GM12878 (cell line): Measurements from ENCODE around the gene AP2A2. TPM values are rescaled to one million over a fixed set of nuclear protein-coding genes. Genes with fewer than 3 reads are reported as not detected.

Source experiments
- ATAC-seq: fragments of 200-7000 bp; cut with Tn5 transposase; 3 replicates; pipeline ENCODE4 v1.9.1; 2020; ENCODE audit warnings: mild to moderate bottlenecking, moderate library complexity
- BruUV-seq: library from RNA; stranded (reverse); fragments of 400-500 nt; replicated peaks from 2 replicates; lab custom pipeline; 2021; lab: Mats Ljungman, UMichigan
- CTCF ChIA-PET: fragments of 300-600 bp; sonication (Branson Sonifier 250); formaldehyde crosslinking; extraction: SDS; loops from one replicate; lab custom pipeline; 2021; ENCODE audit warnings: inconsistent platforms; lab: Yijun Ruan, JAX
- POLR2A ChIA-PET: fragments of 350-600 bp; formaldehyde crosslinking; extraction: SDS; loops from one replicate; lab custom pipeline; 2021; ENCODE audit warnings: inconsistent platforms; lab: Charles Lee
- RAD21 ChIA-PET: fragments of 300-600 bp; sonication (Branson Sonifier 250); formaldehyde crosslinking; loops from one replicate; lab custom pipeline; 2023; ENCODE audit warnings: antibody characterized with exemption; ENCODE audit not compliant: unreplicated experiment; lab: Charles Lee
- SMC1A ChIA-PET: fragments of 300-600 bp; sonication (Branson Sonifier 250); formaldehyde crosslinking; loops from one replicate; lab custom pipeline; 2023; ENCODE audit not compliant: unreplicated experiment, uncharacterized antibody; lab: Charles Lee
- DNase-seq: peaks from one replicate; pipeline ENCODE4 v3.0.0-alpha.2; 2011; ENCODE audit warnings: low read depth, low spot score
- FAIRE-seq: peaks from 3 replicates; lab custom pipeline; 2011; peaks lifted over from hg19 to GRCh38; lab: Jason Lieb, UNC
- H2AFZ ChIP-seq: 2 replicates; pipeline ENCODE4 v1.6.0; 2011; ENCODE audit warnings: low read depth, low read length, control low read depth; ENCODE audit not compliant: control insufficient read depth
- H3K27ac ChIP-seq: 2 replicates; pipeline ENCODE4 v1.5.1; 2011; ENCODE audit warnings: control low read depth; ENCODE audit not compliant: control insufficient read depth, insufficient read depth
- H3K27me3 ChIP-seq, 2 experiments: replicated peaks in 1 of 2; 2 replicates each; pipeline versions ENCODE4 v1.6.0 to v1.6.1; 2011; ENCODE audit warnings: low read length in 1 of 2; ENCODE audit not compliant: control insufficient read depth in 2 of 2, insufficient read depth in 2 of 2
- H3K36me3 ChIP-seq, 2 experiments: 2 replicates each; pipeline ENCODE4 v1.5.1; 2011; ENCODE audit warnings: low read length in 1 of 2; ENCODE audit not compliant: control insufficient read depth in 2 of 2, insufficient read depth in 2 of 2
- H3K4me1 ChIP-seq: 2 replicates; pipeline ENCODE4 v1.6.1; 2011; ENCODE audit warnings: mild to moderate bottlenecking, low read length, moderate library complexity, mixed read lengths; ENCODE audit not compliant: control insufficient read depth, insufficient read depth
- H3K4me2 ChIP-seq: 2 replicates; pipeline ENCODE4 v1.6.0; 2011; ENCODE audit warnings: control low read depth; ENCODE audit not compliant: control insufficient read depth, insufficient read depth
- H3K4me3 ChIP-seq: fragments of 200-600 bp; sonication (generic); 2 replicates; pipeline ENCODE4 v1.5.1; 2016
- H3K79me2 ChIP-seq: 2 replicates; pipeline ENCODE4 v1.6.0; 2011; ENCODE audit warnings: low read length; ENCODE audit not compliant: control insufficient read depth, insufficient read depth
- H3K9ac ChIP-seq: 2 replicates; pipeline ENCODE4 v1.8.0; 2011; ENCODE audit warnings: low read length, control low read depth, mixed read lengths; ENCODE audit not compliant: control insufficient read depth, insufficient read depth
- H3K9me3 ChIP-seq: replicated peaks from 3 replicates; pipeline ENCODE4 v1.5.1; 2011; ENCODE audit warnings: mild to moderate bottlenecking, low read length; ENCODE audit not compliant: control insufficient read depth, insufficient read depth
- H4K20me1 ChIP-seq: 2 replicates; pipeline ENCODE4 v1.6.0; 2011; ENCODE audit not compliant: control insufficient read depth, insufficient read depth
- BHLHE40 ChIP-seq, 2 experiments: fragments of 450-650 bp in 1 of 2; IDR thresholded peaks; 2 replicates each; pipeline ENCODE4 v1.6.1; 2011 to 2017; ENCODE audit warnings: low read depth in 2 of 2, borderline replicate concordance in 1 of 2, improper control_type of control experiment in 1 of 2, low read length in 1 of 2, mild to moderate bottlenecking in 1 of 2
- CBX3 ChIP-seq: fragments of 200-600 bp; sonication (generic); IDR thresholded peaks from 2 replicates; pipeline ENCODE4 v1.6.1; 2016; ENCODE audit warnings: low read depth, borderline replicate concordance
- CHD1 ChIP-seq: IDR thresholded peaks from 2 replicates; pipeline ENCODE4 v1.6.1; 2012; ENCODE audit warnings: low read depth, low read length, improper control_type of control experiment
- HDAC2 ChIP-seq: fragments of 200-600 bp; sonication (generic); IDR thresholded peaks from 2 replicates; pipeline ENCODE4 v1.6.1; 2017
- MYC ChIP-seq: IDR thresholded peaks from 2 replicates; pipeline ENCODE4 v1.6.1; 2011; ENCODE audit warnings: mild to moderate bottlenecking, low read length, moderate library complexity, inconsistent platforms; ENCODE audit not compliant: insufficient read depth, insufficient replicate concordance, insufficient read length, severe bottlenecking
- PML ChIP-seq: IDR thresholded peaks from 2 replicates; pipeline ENCODE4 v1.6.1; 2012; ENCODE audit warnings: low read length, inconsistent platforms
- RAD51 ChIP-seq: fragments of 450-650 bp; IDR thresholded peaks from 2 replicates; pipeline ENCODE4 v1.6.1; 2016; ENCODE audit warnings: moderate library complexity, mild to moderate bottlenecking, inconsistent platforms
- WGBS: methylation state at CpG from one replicate; pipeline ENCODE4 v1.1.6; 2016; ENCODE audit warnings: low lambda C conversion rate; ENCODE audit not compliant: insufficient replicate concordance, insufficient coverage; ENCODE audit errors: missing lambda C conversion rate; 5-methylcytosine and 5-hydroxymethylcytosine counted together
- in situ Hi-C: fragments of 300-500 bp; cut with MboI; formaldehyde crosslinking; loops from 9 replicates; pipeline ENCODE4 v1.14.3; 2018; ENCODE audit warnings: mixed read lengths
- intact Hi-C: fragments of 100-400 bp; cut with micrococcal nuclease; formaldehyde crosslinking; loops from one replicate; pipeline ENCODE4 v1.14.2; 2022; ENCODE audit not compliant: unreplicated experiment
- polyA plus RNA-seq, 11 experiments: library from polyadenylated mRNA; depleted of rRNA in 4 of 11; unstranded in 6 of 11; stranded (reverse) in 5 of 11; fragments of >200 nt; fragmentation: Nextera tagmentation in 4 of 11; fragmentation: Illumina TruSeq in 1 of 11; extraction: Ambion mirVana in 4 of 11; extraction: Trizol in 1 of 11; gene quantifications; 1 replicate in 1 of 11; 2 replicates in 10 of 11; pipeline versions ENCODE4 v1.2.1 to v1.2.3, GENCODE V29; 2011 to 2016; ENCODE audit warnings: inconsistent platforms in 2 of 11, missing spikeins in 2 of 11, low read depth in 1 of 11
- total RNA-seq, 4 experiments: library from RNA; depleted of rRNA in 3 of 4; stranded (reverse); fragments of >200 nt in 3 of 4; fragmentation: Illumina TruSeq in 1 of 4; extraction: Trizol in 1 of 4; gene quantifications; 2 replicates each; pipeline versions ENCODE4 v1.2.1 to v1.2.3, GENCODE V29; 2013 to 2021
- TF ChIP-seq, protein P1 (sequence below): fragments of 450-650 bp; IDR thresholded peaks from 2 replicates; pipeline ENCODE4 v1.6.1; 2018; ENCODE audit warnings: mild to moderate bottlenecking, low read depth, moderate library complexity; ENCODE audit not compliant: partially characterized antibody
- TF ChIP-seq, protein P2 (sequence below): fragments of 450-650 bp; IDR thresholded peaks from 2 replicates; pipeline ENCODE4 v1.6.1; 2014; ENCODE audit warnings: mild to moderate bottlenecking
- TF ChIP-seq, protein P3 (sequence below): fragments of 450-650 bp; IDR thresholded peaks from 2 replicates; pipeline ENCODE4 v1.6.1; 2018; ENCODE audit warnings: borderline replicate concordance, mild to moderate bottlenecking; ENCODE audit not compliant: partially characterized antibody
- TF ChIP-seq, protein P4 (sequence below): IDR thresholded peaks from 2 replicates; pipeline ENCODE4 v1.6.1; 2012; ENCODE audit warnings: mild to moderate bottlenecking, low read depth, low read length

Gene AP2A2
- total and polyA plus RNA-seq, 10 of the 15 experiments (the other 5 are each of a cell fraction or from before 2014, with no cell fraction given): 0.58 to 48.8 (median 18.2) TPM

DNA sequence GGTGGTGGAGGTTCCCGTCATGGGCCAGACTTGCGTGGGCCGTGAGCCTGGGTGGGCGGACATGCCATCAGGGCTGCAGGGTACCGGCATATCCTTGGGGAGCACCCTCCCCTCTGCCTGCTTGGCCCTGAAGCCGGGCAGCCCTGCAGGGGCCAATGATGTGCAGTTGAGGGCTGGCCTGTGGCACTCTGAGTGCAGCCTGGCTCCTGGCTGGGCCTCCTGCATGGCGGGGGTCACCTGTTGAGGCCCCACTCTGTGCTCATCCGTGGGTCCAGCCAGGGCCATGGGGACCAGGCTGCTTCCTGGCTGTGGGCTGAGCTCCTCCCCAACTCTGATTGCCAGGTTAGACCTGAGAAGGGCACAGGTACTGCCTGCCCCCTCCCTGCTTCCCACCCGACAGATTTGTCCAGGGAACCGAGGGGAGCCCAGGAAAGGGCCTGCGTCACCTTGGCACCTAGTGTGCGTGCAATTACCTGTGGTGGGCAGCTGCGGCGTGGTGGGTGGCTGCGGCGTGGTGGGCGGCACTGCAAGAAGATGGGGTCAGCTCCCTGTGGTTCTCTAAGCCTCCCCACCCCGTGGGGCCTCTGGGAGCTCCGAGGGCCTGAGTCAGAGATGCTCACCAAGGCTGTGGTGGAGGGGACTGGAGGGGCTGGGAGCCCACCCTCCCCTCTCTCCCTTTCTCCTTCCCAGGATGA lies 94.7 kb downstream of the AP2A2 start:
- in situ Hi-C loops (no loop called here), intact Hi-C loops (no loop called here)
- H3K27ac ChIP-seq: no peak overlapping the region
- no peaks in the 10 kb centered on the region for H3K4me1 ChIP-seq
- no peak overlapping the region for H2AFZ ChIP-seq
- RAD21 ChIA-PET: no interaction called here
- CTCF ChIA-PET: no interaction called here
- 58% methylated on average over 19 of the region's 19 CpGs for WGBS
- FAIRE-seq (no peak), ATAC-seq (no peak), DNase-seq (no peak)
- no peaks in the 10 kb centered on the region for H3K79me2 ChIP-seq
- H3K4me2 ChIP-seq: no peak overlapping the region
- SMC1A ChIA-PET: no interaction called here
- H4K20me1 ChIP-seq: no peaks in the 10 kb centered on the region
- POLR2A ChIA-PET: no interaction called here
- no peaks in the 10 kb centered on the region for H3K27me3 ChIP-seq
- no peaks in the 10 kb centered on the region for H3K9me3 ChIP-seq
- no peaks in the 10 kb centered on the region for H3K36me3 ChIP-seq
- no TSS peak for BruUV-seq
- no peak overlapping the region for H3K9ac ChIP-seq
- no peak overlapping the region for H3K4me3 ChIP-seq
- TF ChIP-seq, protein P1, sequence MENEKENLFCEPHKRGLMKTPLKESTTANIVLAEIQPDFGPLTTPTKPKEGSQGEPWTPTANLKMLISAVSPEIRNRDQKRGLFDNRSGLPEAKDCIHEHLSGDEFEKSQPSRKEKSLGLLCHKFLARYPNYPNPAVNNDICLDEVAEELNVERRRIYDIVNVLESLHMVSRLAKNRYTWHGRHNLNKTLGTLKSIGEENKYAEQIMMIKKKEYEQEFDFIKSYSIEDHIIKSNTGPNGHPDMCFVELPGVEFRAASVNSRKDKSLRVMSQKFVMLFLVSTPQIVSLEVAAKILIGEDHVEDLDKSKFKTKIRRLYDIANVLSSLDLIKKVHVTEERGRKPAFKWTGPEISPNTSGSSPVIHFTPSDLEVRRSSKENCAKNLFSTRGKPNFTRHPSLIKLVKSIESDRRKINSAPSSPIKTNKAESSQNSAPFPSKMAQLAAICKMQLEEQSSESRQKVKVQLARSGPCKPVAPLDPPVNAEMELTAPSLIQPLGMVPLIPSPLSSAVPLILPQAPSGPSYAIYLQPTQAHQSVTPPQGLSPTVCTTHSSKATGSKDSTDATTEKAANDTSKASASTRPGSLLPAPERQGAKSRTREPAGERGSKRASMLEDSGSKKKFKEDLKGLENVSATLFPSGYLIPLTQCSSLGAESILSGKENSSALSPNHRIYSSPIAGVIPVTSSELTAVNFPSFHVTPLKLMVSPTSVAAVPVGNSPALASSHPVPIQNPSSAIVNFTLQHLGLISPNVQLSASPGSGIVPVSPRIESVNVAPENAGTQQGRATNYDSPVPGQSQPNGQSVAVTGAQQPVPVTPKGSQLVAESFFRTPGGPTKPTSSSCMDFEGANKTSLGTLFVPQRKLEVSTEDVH: no peak
- TF ChIP-seq CBX3 (no peak), RAD51 (no peak), MYC (no peak), HDAC2 (no peak), CHD1 (no peak), PML (no peak), BHLHE40 (IDR thresholded peaks at IDR 0.05; ENCODE audit: borderline replicate concordance in 1 of 2, low read depth in 2 of 2, low read length in 1 of 2) (no peak)
- TF ChIP-seq, protein P2, sequence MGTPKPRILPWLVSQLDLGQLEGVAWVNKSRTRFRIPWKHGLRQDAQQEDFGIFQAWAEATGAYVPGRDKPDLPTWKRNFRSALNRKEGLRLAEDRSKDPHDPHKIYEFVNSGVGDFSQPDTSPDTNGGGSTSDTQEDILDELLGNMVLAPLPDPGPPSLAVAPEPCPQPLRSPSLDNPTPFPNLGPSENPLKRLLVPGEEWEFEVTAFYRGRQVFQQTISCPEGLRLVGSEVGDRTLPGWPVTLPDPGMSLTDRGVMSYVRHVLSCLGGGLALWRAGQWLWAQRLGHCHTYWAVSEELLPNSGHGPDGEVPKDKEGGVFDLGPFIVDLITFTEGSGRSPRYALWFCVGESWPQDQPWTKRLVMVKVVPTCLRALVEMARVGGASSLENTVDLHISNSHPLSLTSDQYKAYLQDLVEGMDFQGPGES: no peak
- TF ChIP-seq, protein P3, sequence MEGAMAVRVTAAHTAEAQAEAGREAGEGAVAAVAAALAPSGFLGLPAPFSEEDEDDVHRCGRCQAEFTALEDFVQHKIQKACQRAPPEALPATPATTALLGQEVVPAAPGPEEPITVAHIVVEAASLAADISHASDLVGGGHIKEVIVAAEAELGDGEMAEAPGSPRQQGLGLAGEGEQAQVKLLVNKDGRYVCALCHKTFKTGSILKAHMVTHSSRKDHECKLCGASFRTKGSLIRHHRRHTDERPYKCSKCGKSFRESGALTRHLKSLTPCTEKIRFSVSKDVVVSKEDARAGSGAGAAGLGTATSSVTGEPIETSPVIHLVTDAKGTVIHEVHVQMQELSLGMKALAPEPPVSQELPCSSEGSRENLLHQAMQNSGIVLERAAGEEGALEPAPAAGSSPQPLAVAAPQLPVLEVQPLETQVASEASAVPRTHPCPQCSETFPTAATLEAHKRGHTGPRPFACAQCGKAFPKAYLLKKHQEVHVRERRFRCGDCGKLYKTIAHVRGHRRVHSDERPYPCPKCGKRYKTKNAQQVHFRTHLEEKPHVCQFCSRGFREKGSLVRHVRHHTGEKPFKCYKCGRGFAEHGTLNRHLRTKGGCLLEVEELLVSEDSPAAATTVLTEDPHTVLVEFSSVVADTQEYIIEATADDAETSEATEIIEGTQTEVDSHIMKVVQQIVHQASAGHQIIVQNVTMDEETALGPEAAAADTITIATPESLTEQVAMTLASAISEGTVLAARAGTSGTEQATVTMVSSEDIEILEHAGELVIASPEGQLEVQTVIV: no peak
- TF ChIP-seq, protein P4, sequence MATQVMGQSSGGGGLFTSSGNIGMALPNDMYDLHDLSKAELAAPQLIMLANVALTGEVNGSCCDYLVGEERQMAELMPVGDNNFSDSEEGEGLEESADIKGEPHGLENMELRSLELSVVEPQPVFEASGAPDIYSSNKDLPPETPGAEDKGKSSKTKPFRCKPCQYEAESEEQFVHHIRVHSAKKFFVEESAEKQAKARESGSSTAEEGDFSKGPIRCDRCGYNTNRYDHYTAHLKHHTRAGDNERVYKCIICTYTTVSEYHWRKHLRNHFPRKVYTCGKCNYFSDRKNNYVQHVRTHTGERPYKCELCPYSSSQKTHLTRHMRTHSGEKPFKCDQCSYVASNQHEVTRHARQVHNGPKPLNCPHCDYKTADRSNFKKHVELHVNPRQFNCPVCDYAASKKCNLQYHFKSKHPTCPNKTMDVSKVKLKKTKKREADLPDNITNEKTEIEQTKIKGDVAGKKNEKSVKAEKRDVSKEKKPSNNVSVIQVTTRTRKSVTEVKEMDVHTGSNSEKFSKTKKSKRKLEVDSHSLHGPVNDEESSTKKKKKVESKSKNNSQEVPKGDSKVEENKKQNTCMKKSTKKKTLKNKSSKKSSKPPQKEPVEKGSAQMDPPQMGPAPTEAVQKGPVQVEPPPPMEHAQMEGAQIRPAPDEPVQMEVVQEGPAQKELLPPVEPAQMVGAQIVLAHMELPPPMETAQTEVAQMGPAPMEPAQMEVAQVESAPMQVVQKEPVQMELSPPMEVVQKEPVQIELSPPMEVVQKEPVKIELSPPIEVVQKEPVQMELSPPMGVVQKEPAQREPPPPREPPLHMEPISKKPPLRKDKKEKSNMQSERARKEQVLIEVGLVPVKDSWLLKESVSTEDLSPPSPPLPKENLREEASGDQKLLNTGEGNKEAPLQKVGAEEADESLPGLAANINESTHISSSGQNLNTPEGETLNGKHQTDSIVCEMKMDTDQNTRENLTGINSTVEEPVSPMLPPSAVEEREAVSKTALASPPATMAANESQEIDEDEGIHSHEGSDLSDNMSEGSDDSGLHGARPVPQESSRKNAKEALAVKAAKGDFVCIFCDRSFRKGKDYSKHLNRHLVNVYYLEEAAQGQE: no peak
